ENCODE measurements around the gene ENTPD2.

- TF ChIP-seq CTCF (IDR thresholded peaks at IDR 0.05) (no peak), POLR2A (IDR thresholded peaks at IDR 0.05) (no peak)
Measured at GRCh38 chr9:137069508-137070091, 15.7 kb upstream of the ENTPD2 start.

All from tibial nerve (tissue), 3 donors.